K562 (cell line): Measurements from ENCODE around the gene USHBP1. TPM values are rescaled to one million over a fixed set of nuclear protein-coding genes. Genes with fewer than 3 reads are reported as not detected.

Experiments
- ATF1 ChIP-seq, 2 experiments: fragments of 450-650 bp in 1 of 2; IDR thresholded peaks; 2 replicates each; pipeline ENCODE4 v1.6.1; 2016; ENCODE audit warnings: missing compliant biosample characterization in 1 of 2, missing genetic modification characterization in 1 of 2
- ATF7 ChIP-seq: fragments of 450-650 bp; IDR thresholded peaks from 2 replicates; pipeline ENCODE4 v1.7.1; 2014; ENCODE audit warnings: mild to moderate bottlenecking, moderate library complexity
- BCL6 ChIP-seq: fragments of 250-450 bp; sonication (Bioruptor Pico); IDR thresholded peaks from 2 replicates; pipeline ENCODE4 v1.4.0; 2020
- CBX8 ChIP-seq: fragments of 200-600 bp; sonication (generic); IDR thresholded peaks from 2 replicates; pipeline ENCODE4 v1.6.1; 2012; ENCODE audit warnings: borderline replicate concordance, mixed run types, low read depth, mild to moderate bottlenecking, moderate library complexity, mixed read lengths, low read length, control low read depth, inconsistent platforms; ENCODE audit not compliant: poor library complexity, severe bottlenecking; ENCODE audit errors: extremely low read depth
- GATAD2A ChIP-seq: fragments of 450-650 bp; IDR thresholded peaks from 2 replicates; pipeline ENCODE4 v1.6.1; 2017
- MBD2 ChIP-seq: sonication (generic); IDR thresholded peaks from 2 replicates; pipeline ENCODE4 v1.6.1; 2016; ENCODE audit warnings: low read depth, borderline replicate concordance
- MYBL2 ChIP-seq, 2 experiments: fragments of 450-650 bp in 1 of 2; sonication (generic) in 1 of 2; formaldehyde crosslinking in 1 of 2; IDR thresholded peaks; 2 replicates each; pipeline versions ENCODE4 v1.6.1 to v1.8.1; 2017 to 2022; ENCODE audit warnings: borderline replicate concordance in 1 of 2, inconsistent platforms in 1 of 2, low read depth in 1 of 2, mild to moderate bottlenecking in 1 of 2, missing genetic modification reagents in 1 of 2, moderate library complexity in 1 of 2
- NCOA2 ChIP-seq, 2 experiments: fragments of 450-650 bp; IDR thresholded peaks; 2 replicates each; pipeline ENCODE4 v1.6.1; 2018; ENCODE audit warnings: mild to moderate bottlenecking in 2 of 2, moderate library complexity in 1 of 2; ENCODE audit not compliant: partially characterized antibody in 2 of 2
- PHB ChIP-seq: fragments of 250-450 bp; sonication (Bioruptor Pico); IDR thresholded peaks from 2 replicates; pipeline ENCODE4 v1.5.0; 2021
- PRMT5 ChIP-seq: sonication (generic); formaldehyde crosslinking; IDR thresholded peaks from 2 replicates; pipeline ENCODE4 v1.5.0; 2020; ENCODE audit warnings: missing genetic modification reagents
- RBM14 ChIP-seq: fragments of 200-400 bp; formaldehyde crosslinking; IDR thresholded peaks from 2 replicates; pipeline ENCODE4 v1.6.1; 2018; ENCODE audit warnings: low read depth, mild to moderate bottlenecking, low read length, moderate library complexity, borderline replicate concordance; ENCODE audit not compliant: insufficient read depth
- RUNX1 ChIP-seq: sonication (generic); IDR thresholded peaks from 2 replicates; pipeline ENCODE4 v1.6.1; 2016; ENCODE audit warnings: antibody characterized with exemption, low read depth
- SIN3A ChIP-seq, 2 experiments: fragments of 150-350 bp in 1 of 2; IDR thresholded peaks; 2 replicates each; pipeline ENCODE4 v1.6.1; 2011 to 2016; ENCODE audit warnings: borderline replicate concordance in 2 of 2, low read depth in 2 of 2, low read length in 2 of 2, mild to moderate bottlenecking in 2 of 2, moderate library complexity in 2 of 2; ENCODE audit not compliant: control insufficient read depth in 1 of 2
- SIX5 ChIP-seq, 2 experiments: IDR thresholded peaks; 2 replicates each; pipeline ENCODE4 v1.6.1; 2011; ENCODE audit warnings: low read length in 2 of 2, borderline replicate concordance in 1 of 2, low read depth in 1 of 2, mild to moderate bottlenecking in 1 of 2, moderate library complexity in 1 of 2; ENCODE audit not compliant: insufficient read depth in 1 of 2
- THAP12 ChIP-seq: fragments of 250-450 bp; sonication (Bioruptor Pico); IDR thresholded peaks from 2 replicates; pipeline ENCODE4 v1.9.0; 2021; ENCODE audit warnings: mild to moderate bottlenecking, inconsistent platforms
- ZBTB8A ChIP-seq: fragments of 450-650 bp; IDR thresholded peaks from 2 replicates; pipeline ENCODE4 v1.6.1; 2018; ENCODE audit warnings: mild to moderate bottlenecking, moderate library complexity; ENCODE audit not compliant: partially characterized antibody
- ZNF12 ChIP-seq: sonication (generic); formaldehyde crosslinking; IDR thresholded peaks from 2 replicates; pipeline ENCODE4 v1.4.0; 2020; ENCODE audit warnings: mild to moderate bottlenecking, missing genetic modification reagents
- ZNF133 ChIP-seq: fragments of 250-450 bp; sonication (Bioruptor Pico); IDR thresholded peaks from 2 replicates; pipeline ENCODE4 v1.4.0; 2020; ENCODE audit warnings: mild to moderate bottlenecking
- ZNF212 ChIP-seq: fragments of 450-650 bp; formaldehyde crosslinking; IDR thresholded peaks from 2 replicates; pipeline ENCODE4 v1.4.0; 2020; ENCODE audit warnings: mild to moderate bottlenecking
- ZNF239 ChIP-seq: fragments of 250-450 bp; sonication (Bioruptor Pico); IDR thresholded peaks from 2 replicates; pipeline ENCODE4 v1.4.0; 2020; ENCODE audit warnings: mild to moderate bottlenecking
- ZNF398 ChIP-seq: fragments of 250-450 bp; sonication (Bioruptor Pico); IDR thresholded peaks from 2 replicates; pipeline ENCODE4 v1.8.0; 2021; ENCODE audit warnings: moderate library complexity, mild to moderate bottlenecking, inconsistent platforms
- polyA plus RNA-seq, 8 experiments: library from polyadenylated mRNA; depleted of rRNA in 4 of 8; stranded (reverse) in 5 of 8; unstranded in 3 of 8; fragments of >200 nt; fragmentation: Nextera tagmentation in 2 of 8; fragmentation: Illumina TruSeq in 1 of 8; extraction: Ambion mirVana in 2 of 8; extraction: Trizol in 1 of 8; gene quantifications; 2 replicates each; pipeline versions ENCODE4 v1.2.1 to v1.2.3, GENCODE V29; 2011 to 2014; ENCODE audit warnings: inconsistent platforms in 1 of 8, missing spikeins in 1 of 8
- total RNA-seq, 7 experiments: library from RNA; depleted of rRNA in 6 of 7; stranded (reverse); fragments of >200 nt in 6 of 7; fragmentation: Illumina TruSeq in 2 of 7; extraction: Trizol in 2 of 7; gene quantifications; 2 replicates each; pipeline versions ENCODE4 v1.2.1 to v1.2.3, GENCODE V29; 2011 to 2021; ENCODE audit warnings: low replicate concordance in 1 of 7
- TF ChIP-seq, protein P1 (sequence below): IDR thresholded peaks from 2 replicates; pipeline ENCODE4 v1.6.1; 2012; ENCODE audit warnings: low read depth, low read length, improper control_type of control experiment, borderline replicate concordance

USHBP1 gene
- total and polyA plus RNA-seq, 9 of the 15 experiments (the other 6 are each of a cell fraction or from before 2014, with no cell fraction given): 0.03 to 0.10 (median 0.05) TPM; not detected in 5

GRCh38 chr19:17282488-17283125 lies 18.1 kb upstream of the USHBP1 start (continued):
- TF ChIP-seq, protein P1, sequence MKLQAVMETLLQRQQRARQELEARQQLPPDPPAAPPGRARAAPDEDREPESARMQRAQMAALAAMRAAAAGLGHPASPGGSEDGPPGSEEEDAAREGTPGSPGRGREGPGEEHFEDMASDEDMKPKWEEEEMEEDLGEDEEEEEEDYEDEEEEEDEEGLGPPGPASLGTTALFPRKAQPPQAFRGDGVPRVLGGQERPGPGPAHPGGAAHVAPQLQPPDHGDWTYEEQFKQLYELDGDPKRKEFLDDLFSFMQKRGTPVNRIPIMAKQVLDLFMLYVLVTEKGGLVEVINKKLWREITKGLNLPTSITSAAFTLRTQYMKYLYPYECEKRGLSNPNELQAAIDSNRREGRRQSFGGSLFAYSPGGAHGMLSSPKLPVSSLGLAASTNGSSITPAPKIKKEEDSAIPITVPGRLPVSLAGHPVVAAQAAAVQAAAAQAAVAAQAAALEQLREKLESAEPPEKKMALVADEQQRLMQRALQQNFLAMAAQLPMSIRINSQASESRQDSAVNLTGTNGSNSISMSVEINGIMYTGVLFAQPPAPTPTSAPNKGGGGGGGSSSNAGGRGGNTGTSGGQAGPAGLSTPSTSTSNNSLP: no peak
- no peak for TF ChIP-seq ZNF133
- peak; percentile 30; the same call in 1 of the 2 replicates for TF ChIP-seq ATF7
- TF ChIP-seq ATF1 (CRISPR knock-in tag; IDR thresholded peaks at IDR 0.05): no peak
- no peak for TF ChIP-seq ATF1 (tag; IDR thresholded peaks at IDR 0.05)
- peak; percentile 77 for TF ChIP-seq GATAD2A
- TF ChIP-seq NCOA2 (IDR thresholded peaks at IDR 0.05; ENCODE audit: partially characterized antibody in 2 of 2): no peak
- TF ChIP-seq SIX5 (IDR thresholded peaks at IDR 0.05; ENCODE audit: borderline replicate concordance in 1 of 2, insufficient read depth in 1 of 2, low read depth in 1 of 2, low read length in 2 of 2): no peak
- no peak for TF ChIP-seq SIN3A (IDR thresholded peaks at IDR 0.05; ENCODE audit: borderline replicate concordance in 2 of 2, control insufficient read depth in 1 of 2, low read depth in 2 of 2, low read length in 2 of 2)
- no peak for TF ChIP-seq ZNF12 (CRISPR knock-in tag)
- no peak for TF ChIP-seq ZNF239 (CRISPR knock-in tag)
- TF ChIP-seq PRMT5: no peak
- 0 out of 2 replicates have a peak, but pooled peaks have one; percentile 41 for TF ChIP-seq PHB (CRISPR knock-in tag)
- TF ChIP-seq ZBTB8A: no peak
- no peak for TF ChIP-seq CBX8
- no peak for TF ChIP-seq ZNF212 (CRISPR knock-in tag)
- no peak for TF ChIP-seq THAP12
- TF ChIP-seq ZNF398 (CRISPR knock-in tag): no peak
- no peak for TF ChIP-seq RBM14
- no peak for TF ChIP-seq MBD2
- no peak for TF ChIP-seq MYBL2 (IDR thresholded peaks at IDR 0.05; ENCODE audit: low read depth)
- no peak for TF ChIP-seq MYBL2 (CRISPR knock-in tag; IDR thresholded peaks at IDR 0.05; ENCODE audit: borderline replicate concordance)
- no peak for TF ChIP-seq BCL6 (CRISPR knock-in tag)
- TF ChIP-seq RUNX1: no peak
